ENCODE data around the gene CDC42BPG.
"Not testable (repeated sequence)": the region's sequence is repeated elsewhere in the genome, so short reads cannot be mapped to it uniquely, and the experiment has no call there.

CDC42BPG gene

GRCh38 chr11:64832467-64833197, 11.8 kb downstream of the CDC42BPG start:
- no peak for DNase-seq

- no peak for DNase-seq
Observed at GRCh38 chr11:64831411-64831891, 13.0 kb downstream of the CDC42BPG start.

GRCh38 chr11:64829536-64830251, 14.8 kb downstream of the CDC42BPG start:
- DNase-seq, result no peak

GRCh38 chr11:64827451-64827839, 17.0 kb downstream of the CDC42BPG start:
- DNase-seq, result no peak

- no peak for DNase-seq
Observed at GRCh38 chr11:64826578-64827450, 17.6 kb downstream of the CDC42BPG start.

- no peak for DNase-seq
Observed at GRCh38 chr11:64826062-64826461, 18.4 kb downstream of the CDC42BPG start.

GRCh38 chr11:64823568-64824119, 20.8 kb downstream of the CDC42BPG start:
- DNase-seq, result no peak

GRCh38 chr11:64817476-64817875, 27.0 kb downstream of the CDC42BPG start:
- no peak for DNase-seq

- DNase-seq, result not testable (repeated sequence)
Observed at GRCh38 chr11:64815433-64815832, 29.0 kb downstream of the CDC42BPG start.

- DNase-seq, result no peak
Observed at GRCh38 chr11:64814712-64815187, 29.7 kb downstream of the CDC42BPG start.

- no peak for DNase-seq
Observed at GRCh38 chr11:64813826-64814225, 30.6 kb downstream of the CDC42BPG start.

GRCh38 chr11:64810891-64811272, 33.6 kb downstream of the CDC42BPG start:
- no peak for DNase-seq

GRCh38 chr11:64810271-64810890, 34.1 kb downstream of the CDC42BPG start, which contains the start of gene MEN1:
Gene MEN1, minus strand, starts transcription at chr11:64810551. Its CDS starts 442 bp downstream, at chr11:64810109.
- DNase-seq, result peak; percentile 94

GRCh38 chr11:64809781-64810241, 34.6 kb downstream of the CDC42BPG start:
- peak; percentile 6 for DNase-seq

GRCh38 chr11:64805481-64805880, 39.0 kb downstream of the CDC42BPG start:
- no peak for DNase-seq

- no peak for DNase-seq
Observed at GRCh38 chr11:64804346-64805210, 39.9 kb downstream of the CDC42BPG start.

- DNase-seq, result no peak
Observed at GRCh38 chr11:64803846-64804345, 40.6 kb downstream of the CDC42BPG start.

- peak; percentile 91 for DNase-seq
Observed at GRCh38 chr11:64803158-64803845, 41.2 kb downstream of the CDC42BPG start, which contains the start of gene MAP4K2. Gene MAP4K2, minus strand, starts transcription at chr11:64803214. Its CDS starts 65 bp downstream, at chr11:64803149.

- peak; percentile 56 for DNase-seq
Observed at GRCh38 chr11:64802370-64803157, 41.9 kb downstream of the CDC42BPG start.

Measured in activated CD4-positive, alpha-beta T cell treated with anti-CD3 and anti-CD28 coated beads, Interleukin-10, Interleukin-2, amounts not matched to agents 100 ng/mL and 50 ng/mL, durations not matched to agents 16 hours and 8 hours (primary cell).